Left renal cortex interstitium (tissue), 4 donors: ENCODE measurements around the gene YJU2. TPM values are rescaled to one million over a fixed set of nuclear protein-coding genes. Genes with fewer than 3 reads are reported as not detected.
"Not testable (repeated sequence)": the region's sequence is repeated elsewhere in the genome, so short reads cannot be mapped to it uniquely, and the experiment has no call there.

Experiments used
- DNase-seq, 4 donors: peaks; one replicate each; pipeline ENCODE4 v3.0.0-alpha.2; 2013; ENCODE audit warnings: low read depth in 4 of 4, low spot score in 2 of 4, missing footprints in 1 of 4
- polyA plus RNA-seq, 4 donors: library from polyadenylated mRNA; unstranded; fragments of 120-200 nt; gene quantifications; one replicate each; pipeline ENCODE4 v1.2.1, GENCODE V29; 2013; ENCODE audit not compliant: insufficient read length in 4 of 4

YJU2 gene
- polyA plus RNA-seq: 10 to 100 TPM; 19.7 to 28.5 (median 22.7) TPM

DNA sequence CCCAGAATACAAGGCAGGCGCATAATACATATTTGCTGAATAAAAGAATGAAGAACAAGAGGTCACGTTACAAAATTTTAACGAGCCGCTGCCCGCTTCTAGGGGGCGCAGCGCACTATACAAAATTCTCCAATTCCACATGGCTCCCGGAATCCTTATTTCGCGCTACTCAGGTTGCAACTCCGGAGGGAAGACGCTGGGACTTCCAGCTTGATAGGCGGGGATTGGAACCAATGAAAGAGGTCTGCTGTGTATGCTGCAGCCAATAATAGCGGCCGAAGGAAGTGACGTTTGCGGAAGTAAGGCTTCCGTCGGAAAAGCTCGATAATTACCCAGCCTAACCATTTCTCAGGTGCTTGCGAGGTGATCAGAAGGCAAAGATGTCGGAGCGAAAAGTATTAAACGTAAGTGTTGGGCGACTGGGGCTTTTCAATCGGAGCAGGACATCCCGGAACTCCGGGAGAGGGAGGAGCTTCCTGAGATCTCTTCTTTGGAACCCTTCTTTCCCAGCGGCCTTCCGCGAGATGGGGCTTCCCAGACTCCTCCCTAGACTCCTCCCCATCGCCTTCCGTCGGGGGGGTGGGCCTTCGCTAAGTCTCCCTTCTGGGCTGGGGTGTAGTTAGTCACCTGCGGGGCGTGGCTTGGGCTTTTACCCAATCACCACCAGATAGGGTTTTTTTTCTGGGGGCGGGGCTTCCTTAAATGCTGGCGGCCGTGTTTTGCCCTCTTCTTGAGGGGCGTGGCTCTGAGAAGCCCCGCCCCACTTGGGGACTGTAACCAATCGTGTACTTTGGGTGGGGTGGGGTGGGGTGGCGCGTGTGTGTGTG lies at the start of gene YJU2:
Gene YJU2 (plus strand): TSS at position 314 of the 827 bp plus-strand sequence. CDS start 67 bp downstream, at position 381.
- peak; percentile 98 to 100 (median 99) for DNase-seq

DNA sequence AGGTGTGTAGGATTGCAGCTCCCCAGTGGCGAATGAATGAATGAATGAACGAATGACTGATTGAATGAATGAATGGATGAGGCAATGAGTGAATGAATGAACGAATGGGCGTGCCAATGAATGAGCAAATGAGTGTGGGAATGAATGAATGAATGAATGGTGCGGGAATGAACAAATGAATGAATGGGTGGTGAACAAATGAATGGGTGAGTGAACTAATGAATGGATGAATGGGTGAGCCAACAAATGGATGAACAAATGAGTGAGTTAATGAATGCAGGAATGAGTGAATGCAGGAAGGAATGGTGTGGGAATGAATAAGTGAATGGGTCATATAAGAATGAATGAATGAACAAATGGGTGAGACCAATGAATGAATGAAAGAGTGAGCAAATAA lies 49.7 kb upstream of the YJU2 start:
- DNase-seq: no peak

DNA sequence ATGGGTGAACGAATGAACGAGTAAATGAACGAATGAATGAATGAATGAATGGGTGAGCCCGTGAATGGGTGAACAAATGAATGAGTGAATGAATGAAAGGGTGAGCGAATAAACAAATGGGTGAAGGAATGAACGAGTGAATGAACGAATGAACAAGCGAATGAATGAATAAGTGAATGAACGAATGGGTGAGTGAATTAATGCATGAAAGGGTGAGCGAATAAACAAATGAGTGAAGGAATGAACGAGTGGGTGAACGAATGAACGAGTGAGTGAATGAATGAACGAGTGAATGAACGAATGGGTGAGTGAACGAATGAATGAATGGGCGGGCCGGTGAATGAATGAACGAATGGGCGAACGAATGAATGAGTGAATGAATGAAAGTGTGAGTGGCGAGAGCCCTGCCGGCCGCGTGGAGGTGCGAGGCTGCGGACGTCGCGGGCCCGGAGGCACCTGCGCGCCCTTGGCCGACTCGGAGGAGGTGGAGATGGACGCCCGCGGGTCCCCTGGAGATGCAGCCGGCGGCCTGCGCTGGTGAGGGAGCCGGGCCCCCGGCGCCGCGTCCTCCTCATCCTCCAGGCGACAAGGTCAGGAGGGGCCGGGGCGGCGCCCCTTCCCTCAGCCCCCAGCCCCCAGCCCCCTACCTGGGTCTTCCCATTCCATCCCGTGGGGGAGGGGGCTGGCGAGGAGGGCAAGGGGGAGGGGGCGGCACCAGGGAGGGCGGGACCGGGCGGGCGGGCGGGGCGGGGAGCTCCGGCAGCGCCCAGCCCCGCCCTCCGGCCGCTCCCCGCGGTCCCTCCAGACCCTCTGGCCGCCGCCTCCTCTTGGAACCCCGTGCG lies 49.0 kb upstream of the YJU2 start:
- DNase-seq: no peak

DNA sequence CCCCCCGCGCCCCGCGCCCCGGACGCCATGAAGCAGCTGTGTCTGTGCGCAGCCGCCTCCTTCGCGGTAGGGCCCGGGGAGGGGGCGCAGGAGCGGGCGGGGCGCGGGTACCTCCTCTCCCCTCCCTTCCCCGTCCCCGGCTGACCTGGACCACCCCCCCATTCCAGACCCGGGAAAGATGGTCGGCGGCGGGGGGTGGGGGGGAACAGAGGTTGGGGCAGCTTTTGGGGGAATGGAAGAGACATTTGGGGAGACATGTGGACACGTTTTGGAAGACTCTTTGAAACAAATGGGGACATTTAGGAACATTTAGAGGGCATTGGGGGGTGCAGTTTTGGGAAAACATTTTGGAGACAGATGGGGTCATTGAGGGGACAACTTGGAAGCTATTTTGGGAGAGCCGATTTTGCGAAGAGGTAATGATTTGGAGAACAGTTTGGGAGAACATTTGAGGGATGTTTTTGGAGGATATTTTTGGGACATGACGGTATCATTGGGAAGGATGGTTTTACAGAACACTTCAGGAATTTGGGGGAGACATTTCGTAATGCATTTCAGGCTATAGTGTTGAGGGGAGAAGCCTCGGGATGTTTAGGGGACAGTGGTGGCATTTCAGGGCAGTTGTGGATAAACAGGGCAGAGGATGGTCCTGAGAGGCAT lies 48.3 kb upstream of the YJU2 start:
- no peak for DNase-seq

DNA sequence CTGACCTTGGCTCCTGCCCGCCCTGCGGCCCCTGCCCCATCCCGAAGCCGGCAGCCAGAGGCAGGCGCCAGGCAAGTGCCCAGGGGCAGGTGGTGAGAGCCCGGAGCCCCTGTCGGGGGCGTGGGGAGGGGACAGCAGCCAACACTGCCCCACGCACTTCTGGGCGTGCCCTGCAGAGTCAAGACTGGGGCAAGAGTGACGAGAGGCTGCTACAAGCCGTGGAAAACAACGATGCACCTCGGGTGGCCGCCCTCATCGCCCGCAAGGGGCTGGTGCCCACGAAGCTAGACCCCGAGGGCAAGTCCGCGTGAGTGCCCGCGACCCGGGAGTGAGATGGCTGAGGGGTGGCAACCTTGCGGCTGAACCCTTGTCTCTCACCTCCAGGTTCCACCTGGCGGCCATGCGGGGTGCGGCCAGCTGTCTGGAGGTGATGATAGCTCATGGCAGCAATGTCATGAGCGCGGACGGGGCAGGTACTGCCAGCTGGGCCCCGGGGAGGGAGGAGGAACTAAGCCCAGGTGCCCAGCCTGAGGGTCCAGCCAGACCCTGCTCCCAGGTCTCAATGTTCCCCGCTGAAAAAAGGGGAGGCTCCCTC lies 47.1 kb upstream of the YJU2 start:
- DNase-seq: no peak

DNA sequence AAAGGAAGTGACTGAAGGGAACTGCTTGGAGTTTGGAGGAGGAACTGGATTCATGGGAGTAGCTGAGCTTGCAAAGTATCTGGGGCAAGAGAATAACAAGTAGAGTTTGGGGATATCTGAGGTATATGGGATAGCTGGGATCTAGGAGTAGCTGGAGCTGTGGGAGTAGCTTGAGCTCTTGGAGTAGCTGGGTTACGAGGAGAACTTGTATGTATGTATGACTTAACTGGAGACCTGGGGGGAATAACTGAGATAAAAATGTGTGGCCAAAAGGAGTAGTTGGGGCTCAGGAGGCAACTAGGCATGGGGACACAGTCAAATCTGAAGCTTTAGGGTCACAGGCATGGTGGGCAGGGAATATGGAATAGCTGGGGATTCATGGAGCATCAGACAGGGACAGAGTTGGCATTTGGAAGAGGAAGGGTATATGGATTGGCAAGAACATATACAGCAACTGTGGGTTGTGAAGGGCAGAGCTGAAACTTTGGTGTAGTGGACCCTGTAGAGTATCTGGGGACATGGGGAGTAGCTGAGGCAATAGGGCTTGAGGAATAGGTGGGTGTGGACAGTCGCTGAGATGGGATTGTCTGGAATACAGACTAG lies 45.8 kb upstream of the YJU2 start:
- DNase-seq: no peak

DNA sequence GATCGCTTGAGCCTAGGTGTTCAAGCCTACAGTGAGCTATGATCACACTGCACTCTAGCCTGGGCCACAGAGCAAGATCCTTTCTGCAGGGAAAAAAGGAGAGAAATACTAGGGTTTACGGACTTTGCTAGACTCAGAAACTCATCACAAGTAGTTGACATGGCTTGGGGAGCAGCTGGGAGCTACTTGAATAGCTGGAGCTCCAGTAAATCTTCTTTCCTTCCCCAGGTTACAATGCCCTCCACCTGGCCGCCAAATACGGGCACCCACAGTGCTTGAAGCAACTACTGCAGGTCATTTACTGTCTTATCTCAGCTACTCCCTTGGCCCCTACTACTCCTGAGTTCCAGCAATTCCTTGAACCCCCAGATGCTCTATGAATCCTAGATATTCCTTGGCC lies 45.1 kb upstream of the YJU2 start:
- DNase-seq: no peak

DNA sequence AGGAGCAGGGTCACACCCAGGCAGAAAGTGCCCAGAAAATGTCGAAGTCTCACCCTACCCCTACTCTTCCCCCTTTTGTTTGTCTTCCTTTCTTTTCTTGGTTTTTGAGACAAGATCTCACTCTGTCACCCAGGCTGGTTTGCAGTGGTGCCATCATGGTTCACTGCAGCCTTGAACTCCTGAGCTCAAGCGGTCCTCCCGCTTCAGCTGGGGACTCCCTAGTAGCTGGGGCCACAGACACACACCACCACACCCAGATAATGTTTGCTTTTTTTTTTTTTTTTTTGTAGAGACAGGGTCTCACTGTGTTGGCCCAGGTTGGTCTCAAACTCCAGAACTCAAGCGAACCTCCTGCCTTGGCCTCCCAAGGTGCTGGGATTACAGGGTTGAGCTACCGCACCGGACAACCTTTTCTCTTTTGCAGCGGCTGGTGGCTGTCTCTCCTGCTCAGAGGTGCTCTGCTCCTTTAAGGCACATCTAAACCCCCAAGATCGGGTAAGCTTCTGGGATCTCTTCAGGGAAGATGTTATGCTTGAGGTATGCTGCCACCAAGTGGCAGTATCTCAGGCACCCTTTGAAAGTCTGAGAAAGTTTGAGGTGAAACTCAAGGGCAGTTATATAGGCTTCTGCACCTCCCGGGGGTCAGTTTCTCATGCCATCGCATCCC lies 39.9 kb upstream of the YJU2 start:
- DNase-seq: no peak

DNA sequence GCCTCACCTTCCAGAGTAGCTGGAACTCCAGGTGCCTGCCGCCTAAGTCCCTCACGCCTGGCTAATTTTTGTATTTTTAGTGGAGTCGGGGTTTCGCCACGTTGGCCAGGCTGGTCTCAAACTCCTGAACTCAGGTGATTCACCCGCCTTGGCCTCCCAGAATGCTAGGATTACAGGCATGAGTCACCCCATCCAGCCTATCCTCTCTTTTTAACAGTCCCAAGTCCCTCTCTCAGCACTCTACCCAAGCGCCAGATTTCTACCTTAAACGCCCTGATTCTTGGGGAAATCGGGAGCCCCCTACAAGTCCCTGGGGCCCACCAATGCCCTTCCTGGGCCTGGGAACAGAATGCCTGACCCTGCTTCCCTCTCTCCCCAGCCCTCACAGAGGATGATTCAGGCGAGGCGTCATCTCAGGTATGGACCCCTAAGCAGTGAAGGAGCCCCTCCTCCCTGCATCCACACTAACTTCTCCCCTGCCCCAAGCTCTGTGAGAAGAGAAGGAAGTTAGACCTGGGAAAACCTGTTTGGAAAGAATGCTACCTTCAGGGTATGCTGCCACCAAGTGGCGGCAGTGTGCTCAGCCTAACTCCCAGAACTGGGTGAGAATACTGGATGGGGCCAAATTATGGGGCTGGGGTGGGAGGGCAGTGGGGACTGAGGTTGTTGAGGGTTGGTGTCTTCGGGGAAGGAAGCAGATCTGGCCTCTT lies 38.3 kb upstream of the YJU2 start:
- no peak for DNase-seq

DNA sequence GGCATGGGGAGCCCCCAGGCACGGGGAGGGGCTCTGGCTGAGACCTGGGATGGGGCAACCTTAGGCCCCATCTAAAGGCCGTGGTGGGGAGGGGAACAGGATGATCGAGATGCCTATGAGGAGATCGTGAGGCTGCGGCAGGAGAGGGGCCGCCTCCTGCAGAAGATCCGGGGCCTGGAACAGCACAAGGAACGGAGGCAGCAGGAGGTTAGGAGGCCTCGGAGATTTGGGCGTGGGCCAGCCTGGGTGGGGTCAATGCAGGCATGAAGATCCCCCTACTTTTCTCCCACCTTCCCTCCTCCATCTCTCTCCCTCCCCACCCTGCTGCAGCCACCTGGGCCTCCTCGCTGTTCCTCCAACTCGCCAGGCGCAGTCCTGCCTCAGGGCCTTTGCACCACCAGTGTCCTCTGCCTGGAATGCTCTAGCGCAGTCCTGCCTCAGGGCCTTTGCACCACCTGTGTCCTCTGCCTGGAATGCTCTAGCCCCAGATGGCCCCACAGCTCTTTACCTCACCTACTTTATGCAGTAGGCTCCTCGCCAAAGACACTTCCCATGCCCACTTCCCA lies 36.6 kb upstream of the YJU2 start:
- no peak for DNase-seq

DNA sequence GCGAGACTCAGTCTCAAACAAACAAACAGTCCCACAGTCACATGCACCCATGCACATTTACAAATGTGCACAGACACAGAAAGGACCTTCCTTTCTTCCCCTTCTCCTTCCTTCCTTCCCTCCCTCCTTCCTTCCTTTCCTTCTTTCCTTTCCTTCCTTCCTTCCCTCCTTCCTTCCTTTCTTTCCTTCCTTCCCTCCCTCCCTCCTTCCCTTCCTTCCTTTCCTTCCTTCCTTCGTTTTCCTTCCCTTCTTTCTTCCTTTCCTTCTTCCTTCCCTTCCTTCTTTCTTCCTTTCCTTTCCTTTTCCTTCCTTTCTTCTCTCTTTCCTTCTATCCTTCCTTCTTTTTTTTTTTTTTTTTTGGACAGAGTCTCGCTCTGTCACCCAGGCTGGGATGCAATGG lies 33.8 kb upstream of the YJU2 start:
- no peak for DNase-seq

DNA sequence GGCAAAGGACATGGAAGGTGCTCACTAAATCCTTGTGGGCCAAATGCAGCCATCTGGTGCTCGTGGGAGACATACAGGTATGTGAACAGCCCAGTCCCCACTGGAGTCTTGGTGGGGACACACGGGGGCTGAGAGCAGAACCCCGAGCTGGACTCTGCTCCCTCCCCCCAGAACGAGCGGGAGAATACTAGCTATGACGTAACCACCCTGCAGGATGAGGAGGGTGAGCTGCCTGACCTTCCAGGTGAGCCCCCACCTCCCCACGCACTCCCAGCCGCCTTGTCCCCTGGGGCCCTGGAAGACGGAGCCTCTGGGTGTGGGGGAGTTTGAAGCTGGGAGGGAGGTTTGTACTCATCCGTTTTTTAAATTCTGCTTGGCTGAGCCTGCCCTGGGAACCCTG lies 31.1 kb upstream of the YJU2 start:
- DNase-seq: no peak

DNA sequence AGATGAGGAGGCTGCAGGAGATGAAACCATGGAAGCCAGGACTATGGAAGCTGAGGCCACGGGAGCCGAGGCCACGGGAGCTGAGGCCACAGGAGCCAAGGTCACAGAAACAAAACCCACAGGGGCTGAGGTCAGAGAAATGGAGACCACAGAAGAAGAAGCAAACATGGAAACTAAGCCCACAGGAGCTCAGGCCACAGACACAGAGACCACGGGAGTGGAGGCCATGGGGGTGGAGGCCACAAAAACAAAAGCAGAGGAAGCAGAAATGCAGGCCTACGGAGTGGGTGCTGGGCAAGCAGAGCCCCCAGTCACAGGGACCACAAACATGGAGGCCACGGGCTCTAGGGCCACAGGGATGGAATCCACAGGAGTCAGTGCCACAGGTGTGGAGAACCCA lies 30.0 kb upstream of the YJU2 start:
- no peak for DNase-seq

DNA sequence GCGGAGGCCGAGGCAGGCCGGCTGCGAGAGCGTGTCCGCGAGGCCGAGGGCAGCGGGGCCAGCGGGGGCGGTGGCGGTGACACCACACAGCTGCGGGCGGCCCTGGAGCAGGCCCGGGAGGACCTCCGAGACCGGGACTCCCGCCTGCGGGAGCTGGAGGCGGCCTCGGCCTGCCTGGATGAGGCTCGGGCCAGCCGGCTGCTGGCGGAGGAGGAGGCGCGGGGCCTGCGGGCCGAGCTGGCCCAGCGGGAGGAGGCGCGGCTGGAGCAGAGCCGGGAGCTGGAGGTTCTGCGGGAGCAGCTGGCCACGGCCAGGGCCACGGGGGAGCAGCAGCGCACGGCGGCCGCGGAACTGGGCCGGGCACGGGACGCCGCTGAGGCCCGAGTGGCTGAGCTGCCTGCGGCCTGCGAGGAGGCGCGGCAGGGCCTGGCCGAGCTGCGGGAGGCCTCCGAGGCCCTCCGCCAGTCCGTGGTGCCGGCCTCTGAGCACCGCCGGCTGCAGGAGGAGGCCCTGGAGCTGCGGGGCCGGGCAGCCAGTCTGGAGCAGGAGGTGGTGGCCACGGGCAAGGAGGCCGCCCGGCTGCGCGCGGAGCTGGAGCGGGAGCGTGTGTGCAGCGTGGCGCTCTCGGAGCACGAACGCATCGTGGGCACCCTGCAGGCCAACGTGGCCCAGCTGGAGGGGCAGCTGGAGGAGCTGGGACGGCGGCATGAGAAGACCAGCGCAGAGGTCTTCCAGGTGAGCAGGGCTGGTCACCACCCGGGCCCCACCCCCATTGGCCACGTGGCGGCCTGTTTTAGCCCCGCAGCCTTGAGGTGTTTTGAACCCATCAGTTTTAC lies 29.2 kb upstream of the YJU2 start:
- DNase-seq: no peak

DNA sequence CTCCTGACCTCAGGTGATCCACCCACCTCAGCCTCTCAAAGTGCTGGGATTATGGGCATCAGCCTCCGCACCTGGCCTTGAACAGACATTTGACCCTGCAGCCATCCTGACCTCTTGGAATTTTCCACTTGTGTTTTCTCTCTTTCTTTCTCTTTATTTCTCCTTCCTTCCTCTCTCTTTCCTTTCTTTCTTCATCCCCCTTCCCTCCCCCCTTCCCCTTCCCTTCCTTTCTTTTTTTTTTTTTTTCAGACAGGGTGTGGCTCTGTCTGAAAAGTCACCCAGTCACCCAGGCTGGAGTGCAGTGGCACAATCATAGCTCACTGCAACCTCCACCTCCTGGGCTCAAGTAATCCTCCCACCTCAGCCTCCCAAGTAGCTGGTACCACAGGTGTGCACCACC lies 28.4 kb upstream of the YJU2 start:
- DNase-seq: not testable (repeated sequence)

DNA sequence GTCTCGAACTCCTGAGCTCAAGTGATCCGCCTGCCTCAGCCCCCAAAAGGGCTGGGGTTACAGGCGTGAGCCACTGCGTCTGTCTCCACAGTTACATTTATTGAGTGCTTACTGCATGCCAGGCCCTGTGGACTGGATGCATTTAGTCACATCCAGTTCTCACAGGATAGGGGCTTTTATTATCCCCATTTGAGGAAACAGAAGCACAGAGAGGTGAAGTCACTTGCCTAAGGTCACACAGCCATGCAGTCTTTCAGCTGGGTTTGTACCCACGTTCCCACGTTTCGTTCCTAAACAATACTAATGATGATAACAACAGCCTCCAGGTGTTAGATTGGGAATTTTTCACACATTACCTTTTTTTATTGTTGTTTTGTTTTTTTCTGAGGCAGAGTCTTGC lies 26.7 kb upstream of the YJU2 start:
- DNase-seq: no peak

DNA sequence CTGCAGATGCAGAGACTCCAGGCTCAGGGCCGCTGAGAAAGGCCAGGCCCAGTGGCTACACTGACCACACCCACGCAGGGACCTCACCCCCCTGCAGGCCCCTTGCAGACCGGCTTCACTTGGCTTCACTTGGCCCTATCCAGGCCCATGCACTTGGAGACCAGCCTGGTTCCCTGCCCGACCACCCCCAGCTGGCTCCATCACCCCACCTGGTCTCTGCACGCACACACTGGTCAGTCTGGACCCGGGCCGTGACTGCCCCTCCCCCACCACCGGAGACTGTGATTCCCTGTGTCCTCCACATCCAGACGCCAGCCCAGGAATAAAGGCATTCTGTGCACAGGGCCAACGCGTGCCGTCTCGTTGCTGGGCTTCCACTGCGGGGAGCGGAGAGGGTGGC lies 22.4 kb upstream of the YJU2 start:
- DNase-seq: no peak

DNA sequence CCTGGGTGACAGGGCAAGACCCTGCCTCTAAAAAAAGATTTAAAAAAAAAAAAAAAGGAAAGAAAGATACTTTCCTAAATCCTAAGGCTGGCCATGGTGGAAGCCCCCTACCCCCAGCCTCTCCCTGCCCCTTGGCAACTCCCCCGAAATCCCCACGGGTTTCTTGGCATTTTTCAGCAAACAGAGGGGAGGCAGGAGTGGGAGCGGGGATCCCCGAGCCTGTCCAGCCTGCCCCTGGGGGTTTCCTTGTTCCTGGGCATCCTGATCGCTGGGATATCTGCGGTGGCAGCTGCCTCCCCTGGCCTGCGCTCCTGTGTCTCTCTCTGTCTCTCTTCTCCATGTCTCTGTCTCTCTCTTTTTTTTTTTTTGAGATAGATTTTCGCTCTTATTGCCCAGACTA lies 21.0 kb upstream of the YJU2 start:
- no peak for DNase-seq
